ENCODE data around the gene ARMC8.

Gene ARMC8

DNA sequence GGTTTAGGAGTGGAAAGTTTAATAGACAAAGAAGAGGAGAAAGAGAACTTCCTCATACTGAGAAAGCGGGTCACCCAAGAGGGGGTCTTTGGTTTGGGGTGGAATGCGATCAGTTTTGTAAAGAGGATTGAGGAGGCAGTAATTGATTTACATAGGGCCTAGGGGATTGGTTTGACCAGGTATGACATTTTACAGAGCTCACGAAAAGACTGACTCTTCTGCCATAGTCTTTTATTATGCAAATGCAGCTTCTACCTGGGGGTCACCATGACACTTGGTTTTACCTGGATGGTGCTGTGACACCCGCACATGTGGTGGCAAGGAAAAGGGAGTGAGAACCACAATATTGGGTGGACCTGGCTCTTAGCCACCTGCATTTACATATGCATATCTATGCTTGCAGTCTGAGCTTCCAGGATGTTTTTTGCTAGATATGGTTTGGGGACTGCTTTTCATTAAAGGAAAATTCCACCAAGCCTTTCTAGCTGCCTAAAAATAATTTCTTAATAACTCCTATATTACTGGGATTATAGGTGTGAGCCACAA is 149.4 kb downstream of the ARMC8 start:
- DNase-seq (ENCODE audit: low read depth) = no peak
- TF ChIP-seq, protein P1, sequence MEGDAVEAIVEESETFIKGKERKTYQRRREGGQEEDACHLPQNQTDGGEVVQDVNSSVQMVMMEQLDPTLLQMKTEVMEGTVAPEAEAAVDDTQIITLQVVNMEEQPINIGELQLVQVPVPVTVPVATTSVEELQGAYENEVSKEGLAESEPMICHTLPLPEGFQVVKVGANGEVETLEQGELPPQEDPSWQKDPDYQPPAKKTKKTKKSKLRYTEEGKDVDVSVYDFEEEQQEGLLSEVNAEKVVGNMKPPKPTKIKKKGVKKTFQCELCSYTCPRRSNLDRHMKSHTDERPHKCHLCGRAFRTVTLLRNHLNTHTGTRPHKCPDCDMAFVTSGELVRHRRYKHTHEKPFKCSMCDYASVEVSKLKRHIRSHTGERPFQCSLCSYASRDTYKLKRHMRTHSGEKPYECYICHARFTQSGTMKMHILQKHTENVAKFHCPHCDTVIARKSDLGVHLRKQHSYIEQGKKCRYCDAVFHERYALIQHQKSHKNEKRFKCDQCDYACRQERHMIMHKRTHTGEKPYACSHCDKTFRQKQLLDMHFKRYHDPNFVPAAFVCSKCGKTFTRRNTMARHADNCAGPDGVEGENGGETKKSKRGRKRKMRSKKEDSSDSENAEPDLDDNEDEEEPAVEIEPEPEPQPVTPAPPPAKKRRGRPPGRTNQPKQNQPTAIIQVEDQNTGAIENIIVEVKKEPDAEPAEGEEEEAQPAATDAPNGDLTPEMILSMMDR (IDR thresholded peaks at IDR 0.05; ENCODE audit: low read depth, low read length, missing control alignments) = no peak
- H3K4me3 ChIP-seq (ENCODE audit: low read depth, low read length) = no peak overlapping the region

DNA sequence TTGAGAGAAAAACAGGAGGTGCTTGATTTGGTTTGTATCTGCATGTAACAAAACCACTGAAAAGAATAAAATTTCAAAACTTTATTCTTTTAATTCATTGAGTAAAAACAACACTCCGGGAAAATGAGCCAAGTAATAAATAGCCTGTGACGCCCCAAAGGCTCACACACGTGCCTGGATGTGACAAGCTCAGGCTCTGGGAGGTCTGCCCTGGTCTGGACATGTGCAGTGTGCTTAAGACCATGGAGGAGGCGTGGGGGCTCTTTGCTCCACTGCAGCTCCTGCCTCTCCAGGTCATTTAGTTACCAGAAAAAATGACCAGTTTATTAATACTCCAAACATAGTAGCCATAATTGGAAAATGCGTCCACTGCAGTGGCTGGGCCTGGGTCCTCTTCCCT is 151.1 kb downstream of the ARMC8 start:
- TF ChIP-seq, protein P1 (IDR thresholded peaks at IDR 0.05; ENCODE audit: low read depth, low read length, missing control alignments) = no peak
- DNase-seq (ENCODE audit: low read depth) = no peak
- no peak overlapping the region for H3K4me3 ChIP-seq (ENCODE audit: low read depth, low read length)

DNA sequence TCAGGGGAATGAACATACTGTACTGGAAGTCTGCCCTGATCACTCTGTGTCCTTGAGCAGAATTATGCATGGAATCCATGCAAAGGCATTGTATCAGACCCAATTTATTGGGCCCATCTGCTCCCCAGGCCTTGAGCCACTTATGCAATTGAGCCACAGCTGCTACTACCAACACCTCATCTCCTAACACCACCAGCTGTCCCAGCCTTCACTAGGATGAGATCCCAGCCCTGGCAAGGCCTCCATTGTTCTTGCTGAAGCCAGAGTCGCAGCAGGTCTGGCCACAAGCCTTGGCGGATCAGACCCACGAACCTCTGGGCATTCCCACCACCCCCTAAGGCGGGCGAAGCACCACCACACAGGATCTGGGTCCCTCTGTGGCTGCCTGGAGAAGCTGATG is 151.7 kb downstream of the ARMC8 start:
- TF ChIP-seq, protein P1 (IDR thresholded peaks at IDR 0.05; ENCODE audit: low read depth, low read length, missing control alignments) = no peak
- DNase-seq (ENCODE audit: low read depth) = no peak
- H3K4me3 ChIP-seq (ENCODE audit: low read depth, low read length) = no peak overlapping the region

DNA sequence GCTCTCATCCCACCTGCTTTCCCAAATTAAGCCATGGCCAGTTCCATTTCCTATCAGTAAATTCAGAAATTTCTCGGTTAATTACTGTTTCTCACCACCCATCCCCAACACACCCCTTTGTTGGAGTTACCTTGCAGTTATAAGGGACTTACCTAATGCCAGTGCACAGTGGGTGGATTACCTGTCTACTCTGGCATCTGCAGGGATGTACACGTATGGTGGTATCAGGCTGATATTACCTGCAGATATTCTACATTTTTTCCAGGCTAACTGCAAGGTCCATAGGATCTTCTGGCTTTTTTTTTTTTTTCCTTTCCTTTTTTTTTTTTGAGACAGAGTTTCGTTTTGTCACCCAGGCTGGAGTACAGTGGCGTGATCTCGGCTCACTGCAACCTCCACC is 153.4 kb downstream of the ARMC8 start:
- no peak for DNase-seq (ENCODE audit: low read depth)
- TF ChIP-seq, protein P1 (IDR thresholded peaks at IDR 0.05; ENCODE audit: low read depth, low read length, missing control alignments) = no peak
- no peak overlapping the region for H3K4me3 ChIP-seq (ENCODE audit: low read depth, low read length)

DNA sequence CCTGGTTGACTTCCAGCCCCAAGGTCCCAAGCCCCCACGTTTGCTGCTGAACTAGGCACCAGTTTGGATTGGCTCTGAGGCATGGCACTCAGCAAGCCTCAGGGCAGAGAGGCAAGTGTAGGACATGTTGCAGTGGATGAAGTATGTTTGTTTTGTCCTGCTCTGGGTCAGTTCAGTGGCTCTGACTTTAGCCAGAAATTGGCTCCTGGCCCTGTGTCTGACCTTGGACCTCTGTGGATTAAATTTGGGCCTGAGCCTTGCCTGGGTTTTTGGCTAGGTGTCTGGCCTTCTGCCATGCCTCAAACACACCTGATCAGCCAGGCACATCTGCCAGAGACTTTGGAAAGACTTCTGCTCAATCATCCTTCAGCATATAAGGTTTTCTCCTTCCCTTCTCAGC is 157.7 kb downstream of the ARMC8 start:
- no peak overlapping the region for H3K4me3 ChIP-seq (ENCODE audit: low read depth, low read length)
- DNase-seq (ENCODE audit: low read depth) = no peak
- TF ChIP-seq, protein P1 (IDR thresholded peaks at IDR 0.05; ENCODE audit: low read depth, low read length, missing control alignments) = no peak

Data from GM12864 (cell line).